Caco-2 (cell line): ENCODE data around the gene ADARB2. TPM values are rescaled to one million over a fixed set of nuclear protein-coding genes. Genes with fewer than 3 reads are reported as not detected.

Experiments
- BruUV-seq: library from RNA; stranded (reverse); fragments of 400-500 nt; replicated peaks from 2 replicates; lab custom pipeline; 2021; lab: Mats Ljungman, UMichigan
- CTCF ChIA-PET: fragments of 300-600 bp; sonication (Branson Sonifier 250); formaldehyde crosslinking; loops from one replicate; lab custom pipeline; 2022; ENCODE audit warnings: antibody characterized with exemption; lab: Charles Lee
- POLR2A ChIA-PET: fragments of 300-600 bp; sonication (Branson Sonifier 250); formaldehyde crosslinking; loops from one replicate; lab custom pipeline; 2022; ENCODE audit warnings: antibody characterized with exemption; lab: Charles Lee
- DNase-seq, 2 experiments: peaks; one replicate each; pipeline versions ENCODE4 v3.0.0 to v3.0.0-alpha.2; 2020 to 2022
- H3K27me3 ChIP-seq: replicated peaks from 2 replicates; pipeline ENCODE4 v1.6.0; 2011; ENCODE audit warnings: low read length; ENCODE audit not compliant: control insufficient read depth, insufficient read depth
- H3K36me3 ChIP-seq: 2 replicates; pipeline ENCODE4 v1.5.1; 2011; ENCODE audit warnings: low read length; ENCODE audit not compliant: control insufficient read depth, insufficient read depth
- H3K4me1 ChIP-seq: fragments of 250-450 bp; sonication (Bioruptor Pico); 2 replicates; pipeline ENCODE4 v1.5.1; 2020; ENCODE audit warnings: mild to moderate bottlenecking
- H3K4me3 ChIP-seq: 2 replicates; pipeline ENCODE4 v1.5.1; 2011; ENCODE audit warnings: low read depth, mild to moderate bottlenecking, control low read depth, low read length
- H3K9me3 ChIP-seq: fragments of 250-450 bp; sonication (Bioruptor Pico); 2 replicates; pipeline ENCODE4 v1.5.1; 2020; ENCODE audit warnings: mild to moderate bottlenecking, moderate library complexity
- H3K27ac Mint-ChIP-seq: one replicate; pipeline ENCODE4 v1.8.0; 2022; ENCODE audit warnings: mixed read lengths; ENCODE audit not compliant: unreplicated experiment
- H3K27me3 Mint-ChIP-seq: one replicate; pipeline ENCODE4 v1.8.0; 2022; ENCODE audit warnings: mixed read lengths; ENCODE audit not compliant: insufficient read depth, unreplicated experiment
- H3K36me3 Mint-ChIP-seq: one replicate; pipeline ENCODE4 v1.8.0; 2022; ENCODE audit warnings: mild to moderate bottlenecking, mixed read lengths; ENCODE audit not compliant: insufficient read depth, unreplicated experiment
- H3K4me1 Mint-ChIP-seq: one replicate; pipeline ENCODE4 v1.8.0; 2022; ENCODE audit warnings: low read depth, mixed read lengths; ENCODE audit not compliant: unreplicated experiment
- H3K4me3 Mint-ChIP-seq: one replicate; pipeline ENCODE4 v1.8.0; 2022; ENCODE audit warnings: mild to moderate bottlenecking, moderate library complexity, mixed read lengths; ENCODE audit not compliant: unreplicated experiment
- H3K9me3 Mint-ChIP-seq: one replicate; pipeline ENCODE4 v1.8.0; 2022; ENCODE audit warnings: mixed read lengths; ENCODE audit not compliant: unreplicated experiment
- CTCF ChIP-seq, 2 experiments: fragments of 200-600 bp in 1 of 2; IDR thresholded peaks; 1 replicate in 1 of 2; 2 replicates in 1 of 2; pipeline versions ENCODE4 v1.5.1 to v1.8.0; 2011 to 2022; ENCODE audit warnings: antibody characterized with exemption in 1 of 2, control low read depth in 1 of 2, inconsistent platforms in 1 of 2, low read depth in 1 of 2, low read length in 1 of 2, mild to moderate bottlenecking in 1 of 2, moderate library complexity in 1 of 2; ENCODE audit not compliant: insufficient read depth in 1 of 2, severe bottlenecking in 1 of 2, unreplicated experiment in 1 of 2
- intact Hi-C: fragments of 100-400 bp; cut with micrococcal nuclease; formaldehyde crosslinking; loops from one replicate; pipeline ENCODE4 v1.10.0; 2022; ENCODE audit not compliant: unreplicated experiment
- total RNA-seq: library from RNA; stranded (reverse); gene quantifications from 2 replicates; pipeline ENCODE4 v1.2.3, GENCODE V29; 2022

ADARB2 gene
- total RNA-seq, 1 experiment from 2014 or later, result 0.27 TPM

- Mint-ChIP-seq H3K27me3 (peaks cover 10% of the 10 kb centered on the region), H3K4me3 (no peak overlapping the region), H3K4me1 (no peaks in the 10 kb centered on the region), H3K36me3 (no peaks in the 10 kb centered on the region), H3K9me3 (peaks cover 12% of the 10 kb centered on the region), H3K27ac (no peak overlapping the region)
- ChIA-PET POLR2A (no interaction called here), CTCF (no interaction called here)
- no peak for TF ChIP-seq CTCF (IDR thresholded peaks at IDR 0.05; ENCODE audit: insufficient read depth in 1 of 2, low read depth in 1 of 2, low read length in 1 of 2, severe bottlenecking in 1 of 2, unreplicated experiment in 1 of 2)
- H3K36me3 ChIP-seq, result no peaks in the 10 kb centered on the region
- DNase-seq, result no peak
- no peak overlapping the region for H3K4me3 ChIP-seq
- no TSS peak for BruUV-seq
- H3K9me3 ChIP-seq, result peaks cover 7% of the 10 kb centered on the region; the same call in 1 of the 2 replicates
- no peaks in the 10 kb centered on the region for H3K4me1 ChIP-seq
- no peaks in the 10 kb centered on the region for H3K27me3 ChIP-seq
- intact Hi-C loops, result no loop called here
Observed at GRCh38 chr10:1648648-1649047, 88.7 kb downstream of the ADARB2 start.

GRCh38 chr10:1646332-1646731 lies 91.0 kb downstream of the ADARB2 start:
- no peak for DNase-seq
- peaks cover 12% of the 10 kb centered on the region for H3K9me3 Mint-ChIP-seq
- no TSS peak for BruUV-seq
- Histone ChIP-seq H3K27me3 (no peaks in the 10 kb centered on the region), H3K4me1 (no peaks in the 10 kb centered on the region), H3K4me3 (no peak overlapping the region), H3K9me3 (peaks cover 7% of the 10 kb centered on the region; the same call in 1 of the 2 replicates), H3K36me3 (no peaks in the 10 kb centered on the region)
- H3K36me3 Mint-ChIP-seq, result no peaks in the 10 kb centered on the region
- no peaks in the 10 kb centered on the region for H3K4me1 Mint-ChIP-seq
- peaks cover 12% of the 10 kb centered on the region for H3K27me3 Mint-ChIP-seq
- H3K4me3 Mint-ChIP-seq, result no peak overlapping the region
- intact Hi-C loops, result no loop called here
- TF ChIP-seq CTCF (IDR thresholded peaks at IDR 0.05; ENCODE audit: insufficient read depth in 1 of 2, low read depth in 1 of 2, low read length in 1 of 2, severe bottlenecking in 1 of 2, unreplicated experiment in 1 of 2), result no peak
- no peak overlapping the region for H3K27ac Mint-ChIP-seq
- ChIA-PET CTCF (no interaction called here), POLR2A (no interaction called here)

GRCh38 chr10:1645896-1646295 lies 91.4 kb downstream of the ADARB2 start:
- no TSS peak for BruUV-seq
- H3K4me1 Mint-ChIP-seq, result no peaks in the 10 kb centered on the region
- no peaks in the 10 kb centered on the region for H3K36me3 ChIP-seq
- ChIA-PET POLR2A (no interaction called here), CTCF (no interaction called here)
- H3K9me3 ChIP-seq, result peaks cover 7% of the 10 kb centered on the region; the same call in 1 of the 2 replicates
- H3K27me3 Mint-ChIP-seq, result peaks cover 12% of the 10 kb centered on the region
- no peaks in the 10 kb centered on the region for H3K36me3 Mint-ChIP-seq
- intact Hi-C loops, result no loop called here
- no peak overlapping the region for H3K27ac Mint-ChIP-seq
- H3K4me3 Mint-ChIP-seq, result no peak overlapping the region
- peaks cover 12% of the 10 kb centered on the region for H3K9me3 Mint-ChIP-seq
- no peak for DNase-seq
- no peak for TF ChIP-seq CTCF (IDR thresholded peaks at IDR 0.05; ENCODE audit: insufficient read depth in 1 of 2, low read depth in 1 of 2, low read length in 1 of 2, severe bottlenecking in 1 of 2, unreplicated experiment in 1 of 2)
- no peak overlapping the region for H3K4me3 ChIP-seq
- no peaks in the 10 kb centered on the region for H3K4me1 ChIP-seq
- no peaks in the 10 kb centered on the region for H3K27me3 ChIP-seq
